Measurements from ENCODE around the gene ANTKMT. TPM values are rescaled to one million over a fixed set of nuclear protein-coding genes. Genes with fewer than 3 reads are reported as not detected.

The ANTKMT gene
- total RNA-seq, 1 donor from 2014 or later, result 7.5 TPM

GRCh38 chr16:722835-723633 is 2.1 kb downstream of the ANTKMT start:
- Histone ChIP-seq H3K4me3 (no peak overlapping the region), H3K4me1 (peaks cover 18% of the 10 kb centered on the region), H3K27me3 (peaks cover 30% of the 10 kb centered on the region), H4K20me1 (ENCODE audit: low read depth) (peaks cover 58% of the 10 kb centered on the region), H3K36me3 (no peaks in the 10 kb centered on the region), H3K79me2 (ENCODE audit: low read depth) (no peaks in the 10 kb centered on the region), H3K27ac (no peak overlapping the region), H3K9ac (no peak overlapping the region), H3K9me3 (ENCODE audit: low read depth) (no peaks in the 10 kb centered on the region), H3K4me2 (no peak overlapping the region), H2AFZ (replicated peaks) (no peak overlapping the region), H3F3A (ENCODE audit: low read depth) (peaks cover 42% of the 10 kb centered on the region)
- DNase-seq (ENCODE audit: low spot score), result no peak
- H3K27me3 Mint-ChIP-seq (ENCODE audit: insufficient read depth, low read depth), result peaks cover 14% of the 10 kb centered on the region
- H3K36me3 Mint-ChIP-seq, result no peaks in the 10 kb centered on the region
- no peak overlapping the region for H3K27ac Mint-ChIP-seq
- TF ChIP-seq EZH2 (IDR thresholded peaks at IDR 0.05), result no peak
- no peak for TF ChIP-seq CTCF (IDR thresholded peaks at IDR 0.05)
- TF ChIP-seq EZH2phosphoT487 (IDR thresholded peaks at IDR 0.05), result no peak
- peak overlapping the region; percentile 65 for H3K4me3 Mint-ChIP-seq
- H3K9me3 Mint-ChIP-seq, result no peaks in the 10 kb centered on the region
- peaks cover 19% of the 10 kb centered on the region for H3K4me1 Mint-ChIP-seq

GRCh38 chr16:723695-724094 is 2.7 kb downstream of the ANTKMT start:
- Histone ChIP-seq H3K4me1 (peaks cover 14% of the 10 kb centered on the region), H3K27ac (no peak overlapping the region), H3K79me2 (ENCODE audit: low read depth) (no peaks in the 10 kb centered on the region), H4K20me1 (ENCODE audit: low read depth) (peaks cover 53% of the 10 kb centered on the region), H2AFZ (replicated peaks) (no peak overlapping the region), H3K4me3 (no peak overlapping the region), H3K4me2 (no peak overlapping the region), H3K9me3 (ENCODE audit: low read depth) (no peaks in the 10 kb centered on the region), H3K9ac (no peak overlapping the region), H3F3A (ENCODE audit: low read depth) (peaks cover 42% of the 10 kb centered on the region), H3K36me3 (no peaks in the 10 kb centered on the region), H3K27me3 (peaks cover 37% of the 10 kb centered on the region)
- no peaks in the 10 kb centered on the region for H3K9me3 Mint-ChIP-seq
- H3K4me1 Mint-ChIP-seq, result peaks cover 12% of the 10 kb centered on the region
- peaks cover 14% of the 10 kb centered on the region for H3K27me3 Mint-ChIP-seq (ENCODE audit: insufficient read depth, low read depth)
- peak overlapping the region; percentile 21 for H3K4me3 Mint-ChIP-seq
- no peak for DNase-seq (ENCODE audit: low spot score)
- H3K27ac Mint-ChIP-seq, result no peak overlapping the region
- TF ChIP-seq EZH2 (IDR thresholded peaks at IDR 0.05) (no peak), EZH2phosphoT487 (IDR thresholded peaks at IDR 0.05) (no peak), CTCF (IDR thresholded peaks at IDR 0.05) (no peak)
- no peaks in the 10 kb centered on the region for H3K36me3 Mint-ChIP-seq

DNA sequence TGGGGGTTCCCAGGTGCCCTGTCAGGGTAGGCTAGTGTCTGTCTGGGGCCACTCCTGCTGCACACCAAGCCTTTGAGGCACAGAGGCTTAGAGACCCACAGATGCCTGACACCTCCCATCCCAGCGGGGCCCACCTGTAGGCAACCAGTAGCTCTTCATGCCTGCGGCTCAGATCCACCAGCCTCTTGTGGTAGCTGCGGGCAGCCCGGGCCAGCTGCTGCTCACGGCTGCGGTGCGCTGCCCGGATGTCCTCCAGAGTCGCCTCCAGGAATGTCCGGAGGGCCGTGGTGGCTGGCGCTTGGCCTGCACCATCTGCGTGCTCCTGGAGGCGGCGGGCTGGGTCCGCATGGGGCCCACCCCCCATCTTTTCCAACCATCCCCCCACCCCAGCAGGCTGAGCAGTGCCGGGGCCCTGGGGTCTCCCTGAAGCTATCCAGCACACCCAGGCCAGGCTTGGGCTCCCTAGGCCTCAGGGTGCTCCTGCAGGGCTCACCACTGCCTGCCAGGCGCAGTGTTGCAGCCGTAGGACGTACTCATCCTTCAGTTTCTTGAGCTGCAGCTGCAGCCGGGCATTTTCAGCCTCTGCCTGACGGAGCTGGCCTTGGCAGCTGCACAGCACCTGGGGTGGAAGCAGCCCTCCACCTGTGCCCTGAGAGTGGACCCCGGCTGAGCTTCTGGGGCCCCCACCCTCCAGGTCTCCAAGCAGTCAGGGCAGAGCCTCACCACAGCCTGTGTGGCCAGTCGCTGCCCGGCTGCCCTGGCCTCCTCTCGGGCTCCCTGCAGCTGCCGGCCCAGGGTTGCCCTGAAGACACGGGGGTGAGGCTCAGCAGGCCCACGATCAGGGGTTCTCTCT is 3.5 kb downstream of the ANTKMT start:
- Mint-ChIP-seq H3K4me1 (peaks cover 5% of the 10 kb centered on the region), H3K9me3 (no peaks in the 10 kb centered on the region), H3K4me3 (no peak overlapping the region), H3K27me3 (ENCODE audit: insufficient read depth, low read depth) (peaks cover 14% of the 10 kb centered on the region), H3K27ac (no peak overlapping the region), H3K36me3 (no peaks in the 10 kb centered on the region)
- peaks cover 48% of the 10 kb centered on the region for H3F3A ChIP-seq (ENCODE audit: low read depth)
- no peak overlapping the region for H3K4me3 ChIP-seq
- H3K27me3 ChIP-seq, result peaks cover 44% of the 10 kb centered on the region
- H3K4me2 ChIP-seq, result no peak overlapping the region
- peaks cover 48% of the 10 kb centered on the region for H4K20me1 ChIP-seq (ENCODE audit: low read depth)
- H3K9me3 ChIP-seq (ENCODE audit: low read depth), result no peaks in the 10 kb centered on the region
- TF ChIP-seq CTCF (IDR thresholded peaks at IDR 0.05) (no peak), EZH2phosphoT487 (IDR thresholded peaks at IDR 0.05) (no peak), EZH2 (IDR thresholded peaks at IDR 0.05) (no peak)
- peaks cover 14% of the 10 kb centered on the region for H3K4me1 ChIP-seq
- H2AFZ ChIP-seq (replicated peaks), result no peak overlapping the region
- H3K79me2 ChIP-seq (ENCODE audit: low read depth), result no peaks in the 10 kb centered on the region
- no peak overlapping the region for H3K9ac ChIP-seq
- no peak for DNase-seq (ENCODE audit: low spot score)
- H3K27ac ChIP-seq, result no peak overlapping the region
- H3K36me3 ChIP-seq, result no peaks in the 10 kb centered on the region
